Activated CD4-positive, alpha-beta T cell treated with anti-CD3 and anti-CD28 coated beads, Interleukin-2, amount 10 ng/mL, durations not matched to agents 24 days and 14 days (primary cell): ENCODE measurements around the gene ELOVL5. TPM values are rescaled to one million over a fixed set of nuclear protein-coding genes. Genes with fewer than 3 reads are reported as not detected.

ENCODE experiments used
- DNase-seq: peaks from one replicate; pipeline ENCODE4 v3.0.0; 2022
- H3K27ac Mint-ChIP-seq: one replicate; pipeline ENCODE4 v1.8.0; 2022; ENCODE audit warnings: mild to moderate bottlenecking, mixed read lengths
- H3K27me3 Mint-ChIP-seq: one replicate; pipeline ENCODE4 v1.8.0; 2022; ENCODE audit warnings: mixed read lengths
- H3K36me3 Mint-ChIP-seq: one replicate; pipeline ENCODE4 v1.8.0; 2022; ENCODE audit warnings: low read depth, mild to moderate bottlenecking, mixed read lengths
- H3K4me1 Mint-ChIP-seq: one replicate; pipeline ENCODE4 v1.8.0; 2021; ENCODE audit warnings: mixed read lengths
- H3K4me3 Mint-ChIP-seq: one replicate; pipeline ENCODE4 v1.8.0; 2022; ENCODE audit warnings: mild to moderate bottlenecking, moderate library complexity, mixed read lengths
- H3K9me3 Mint-ChIP-seq: one replicate; pipeline ENCODE4 v1.8.0; 2021; ENCODE audit warnings: mixed read lengths
- intact Hi-C: fragments of 100-400 bp; cut with micrococcal nuclease; formaldehyde crosslinking; loops from one replicate; pipeline ENCODE4 v1.15.1; 2023
- total RNA-seq: library from RNA; stranded (reverse); gene quantifications from 2 replicates; pipeline ENCODE4 v1.2.3, GENCODE V29; 2022

The ELOVL5 gene
- total RNA-seq, 1 donor from 2014 or later, result 126 TPM

- Mint-ChIP-seq H3K9me3 (no peaks in the 10 kb centered on the region), H3K4me3 (no peak overlapping the region), H3K27ac (peak overlapping the region; percentile 58), H3K27me3 (no peaks in the 10 kb centered on the region), H3K36me3 (peaks cover 39% of the 10 kb centered on the region), H3K4me1 (no peaks in the 10 kb centered on the region)
- intact Hi-C loops, result no loop called here
- DNase-seq, result no peak
Measured at GRCh38 chr6:53258774-53259155, 90.0 kb downstream of the ELOVL5 start.

GRCh38 chr6:53258076-53258773, 90.5 kb downstream of the ELOVL5 start:
- no peak overlapping the region for H3K4me3 Mint-ChIP-seq
- intact Hi-C loops, result no loop called here
- DNase-seq, result no peak
- peaks cover 38% of the 10 kb centered on the region for H3K36me3 Mint-ChIP-seq
- H3K9me3 Mint-ChIP-seq, result no peaks in the 10 kb centered on the region
- H3K27me3 Mint-ChIP-seq, result no peaks in the 10 kb centered on the region
- peak overlapping the region; percentile 58 for H3K27ac Mint-ChIP-seq
- H3K4me1 Mint-ChIP-seq, result no peaks in the 10 kb centered on the region

GRCh38 chr6:53257533-53257932, 91.2 kb downstream of the ELOVL5 start:
- Mint-ChIP-seq H3K36me3 (peaks cover 38% of the 10 kb centered on the region), H3K27me3 (no peaks in the 10 kb centered on the region), H3K9me3 (no peaks in the 10 kb centered on the region), H3K27ac (no peak overlapping the region), H3K4me3 (no peak overlapping the region), H3K4me1 (no peaks in the 10 kb centered on the region)
- DNase-seq, result no peak
- intact Hi-C loops, result no loop called here

- no peaks in the 10 kb centered on the region for H3K27me3 Mint-ChIP-seq
- H3K4me3 Mint-ChIP-seq, result no peak overlapping the region
- peaks cover 34% of the 10 kb centered on the region for H3K36me3 Mint-ChIP-seq
- H3K9me3 Mint-ChIP-seq, result no peaks in the 10 kb centered on the region
- H3K27ac Mint-ChIP-seq, result no peak overlapping the region
- DNase-seq, result no peak
- intact Hi-C loops, result no loop called here
- no peaks in the 10 kb centered on the region for H3K4me1 Mint-ChIP-seq
Measured at GRCh38 chr6:53257001-53257400, 91.7 kb downstream of the ELOVL5 start.

GRCh38 chr6:53252177-53252692, 96.5 kb downstream of the ELOVL5 start:
- Mint-ChIP-seq H3K9me3 (no peaks in the 10 kb centered on the region), H3K4me1 (no peaks in the 10 kb centered on the region), H3K36me3 (peaks cover 4% of the 10 kb centered on the region), H3K27me3 (no peaks in the 10 kb centered on the region), H3K27ac (no peak overlapping the region), H3K4me3 (no peak overlapping the region)
- DNase-seq, result no peak
- intact Hi-C loops, result no loop called here

GRCh38 chr6:53251033-53251672, 97.6 kb downstream of the ELOVL5 start:
- no peaks in the 10 kb centered on the region for H3K9me3 Mint-ChIP-seq
- H3K27me3 Mint-ChIP-seq, result no peaks in the 10 kb centered on the region
- H3K36me3 Mint-ChIP-seq, result peaks cover 2% of the 10 kb centered on the region

GRCh38 chr6:53250176-53251032, 98.3 kb downstream of the ELOVL5 start:
- DNase-seq, result no peak
- no peaks in the 10 kb centered on the region for H3K27me3 Mint-ChIP-seq
- H3K27ac Mint-ChIP-seq, result no peak overlapping the region
- H3K36me3 Mint-ChIP-seq, result peaks cover 2% of the 10 kb centered on the region
- no peaks in the 10 kb centered on the region for H3K4me1 Mint-ChIP-seq
- intact Hi-C loops, result no loop called here
- no peak overlapping the region for H3K4me3 Mint-ChIP-seq
- no peaks in the 10 kb centered on the region for H3K9me3 Mint-ChIP-seq

More at GRCh38 chr6:53251033-53251672, 97.6 kb downstream of the ELOVL5 start:
- Mint-ChIP-seq H3K27ac (no peak overlapping the region), H3K4me3 (no peak overlapping the region), H3K4me1 (no peaks in the 10 kb centered on the region)
- DNase-seq, result no peak
- intact Hi-C loops, result no loop called here

- Mint-ChIP-seq H3K4me3 (no peak overlapping the region), H3K4me1 (no peaks in the 10 kb centered on the region), H3K36me3 (no peaks in the 10 kb centered on the region), H3K27me3 (no peaks in the 10 kb centered on the region), H3K9me3 (no peaks in the 10 kb centered on the region), H3K27ac (no peak overlapping the region)
- no peak for DNase-seq
- intact Hi-C loops, result no loop called here
Measured at GRCh38 chr6:53246924-53247323, 101.8 kb downstream of the ELOVL5 start.

- Mint-ChIP-seq H3K27me3 (no peaks in the 10 kb centered on the region), H3K4me1 (peaks cover 8% of the 10 kb centered on the region), H3K27ac (no peak overlapping the region), H3K36me3 (peaks cover 6% of the 10 kb centered on the region), H3K4me3 (no peak overlapping the region), H3K9me3 (peaks cover 7% of the 10 kb centered on the region)
- DNase-seq, result no peak
- intact Hi-C loops, result no loop called here
Measured at GRCh38 chr6:53244958-53245357, 103.8 kb downstream of the ELOVL5 start.

GRCh38 chr6:53244399-53244931, 104.3 kb downstream of the ELOVL5 start:
- no peak overlapping the region for H3K4me3 Mint-ChIP-seq
- H3K4me1 Mint-ChIP-seq, result peaks cover 8% of the 10 kb centered on the region
- peaks cover 10% of the 10 kb centered on the region for H3K9me3 Mint-ChIP-seq
- H3K36me3 Mint-ChIP-seq, result peaks cover 6% of the 10 kb centered on the region
- no peaks in the 10 kb centered on the region for H3K27me3 Mint-ChIP-seq
- intact Hi-C loops, result no loop called here
- no peak overlapping the region for H3K27ac Mint-ChIP-seq
- DNase-seq, result no peak

GRCh38 chr6:53241938-53242337, 106.8 kb downstream of the ELOVL5 start:
- DNase-seq, result no peak
- Mint-ChIP-seq H3K27me3 (no peaks in the 10 kb centered on the region), H3K9me3 (peaks cover 10% of the 10 kb centered on the region), H3K4me3 (no peak overlapping the region), H3K4me1 (peaks cover 8% of the 10 kb centered on the region), H3K27ac (no peak overlapping the region), H3K36me3 (peaks cover 8% of the 10 kb centered on the region)
- intact Hi-C loops, result no loop called here

- Mint-ChIP-seq H3K4me3 (no peak overlapping the region), H3K27me3 (no peaks in the 10 kb centered on the region), H3K9me3 (peaks cover 10% of the 10 kb centered on the region), H3K4me1 (peaks cover 15% of the 10 kb centered on the region), H3K36me3 (peaks cover 8% of the 10 kb centered on the region), H3K27ac (no peak overlapping the region)
- no peak for DNase-seq
- intact Hi-C loops, result no loop called here
Measured at GRCh38 chr6:53240761-53241160, 108.0 kb downstream of the ELOVL5 start.

- H3K27me3 Mint-ChIP-seq, result no peaks in the 10 kb centered on the region
- H3K36me3 Mint-ChIP-seq, result peaks cover 8% of the 10 kb centered on the region
- DNase-seq, result no peak
- H3K4me3 Mint-ChIP-seq, result no peak overlapping the region
- H3K4me1 Mint-ChIP-seq, result peaks cover 18% of the 10 kb centered on the region
- H3K27ac Mint-ChIP-seq, result no peak overlapping the region
- intact Hi-C loops, result no loop called here
- peaks cover 10% of the 10 kb centered on the region for H3K9me3 Mint-ChIP-seq
Measured at GRCh38 chr6:53240139-53240538, 108.6 kb downstream of the ELOVL5 start.

- no peak for DNase-seq
- peaks cover 8% of the 10 kb centered on the region for H3K36me3 Mint-ChIP-seq
- intact Hi-C loops, result no loop called here
- H3K4me3 Mint-ChIP-seq, result no peak overlapping the region
- peaks cover 18% of the 10 kb centered on the region for H3K4me1 Mint-ChIP-seq
- no peaks in the 10 kb centered on the region for H3K27me3 Mint-ChIP-seq
- no peak overlapping the region for H3K27ac Mint-ChIP-seq
- peaks cover 10% of the 10 kb centered on the region for H3K9me3 Mint-ChIP-seq
Measured at GRCh38 chr6:53239526-53239925, 109.2 kb downstream of the ELOVL5 start.
